Heart right ventricle (tissue), 16 donors: ENCODE measurements around the gene ZNF821. TPM values are rescaled to one million over a fixed set of nuclear protein-coding genes. Genes with fewer than 3 reads are reported as not detected.

Experiments
- ATAC-seq, 8 donors: fragments of 200-7000 bp; cut with Tn5 transposase; one replicate each; pipeline ENCODE4 v1.9.1; 2020; ENCODE audit warnings: mild to moderate bottlenecking in 8 of 8, moderate library complexity in 8 of 8, moderate number of reproducible peaks in 1 of 8
- DNase-seq, 2 donors: peaks; one replicate each; pipeline ENCODE4 v3.0.0-alpha.2; 2020
- H3K27ac ChIP-seq, 10 donors: fragments of 200-600 bp; sonication (generic) in 2 of 10; one replicate each; pipeline versions ENCODE4 v1.5.0 to v1.8.0; 2020 to 2022; ENCODE audit warnings: mild to moderate bottlenecking in 3 of 10
- H3K27me3 ChIP-seq, 7 donors: fragments of 200-600 bp; one replicate each; pipeline ENCODE4 v1.8.0; 2021 to 2022; ENCODE audit warnings: mild to moderate bottlenecking in 2 of 7
- H3K36me3 ChIP-seq, 9 donors: fragments of 200-600 bp; sonication (generic) in 1 of 9; one replicate each; pipeline versions ENCODE4 v1.5.0 to v1.8.0; 2020 to 2022; ENCODE audit warnings: mild to moderate bottlenecking in 2 of 9
- H3K4me1 ChIP-seq, 9 donors: fragments of 200-600 bp; sonication (generic) in 1 of 9; one replicate each; pipeline versions ENCODE4 v1.5.0 to v1.8.0; 2020 to 2022; ENCODE audit warnings: mild to moderate bottlenecking in 4 of 9
- H3K4me3 ChIP-seq, 10 donors: fragments of 200-600 bp; sonication (generic) in 2 of 10; one replicate each; pipeline versions ENCODE4 v1.5.0 to v1.8.0; 2020 to 2022; ENCODE audit warnings: mild to moderate bottlenecking in 7 of 10, moderate library complexity in 2 of 10
- H3K9me3 ChIP-seq, 11 donors: fragments of 200-600 bp in 10 of 11; sonication (generic) in 2 of 11; one replicate each; pipeline versions ENCODE4 v1.5.0 to v1.8.0; 2013 to 2022; ENCODE audit warnings: mild to moderate bottlenecking in 2 of 11, control low read depth in 1 of 11, moderate library complexity in 1 of 11
- CTCF ChIP-seq, 9 donors: fragments of 200-600 bp; sonication (generic) in 2 of 9; IDR thresholded peaks; one replicate each; pipeline versions ENCODE4 v1.5.0 to v1.8.0; 2021 to 2022; ENCODE audit warnings: antibody characterized with exemption in 9 of 9, mild to moderate bottlenecking in 5 of 9, moderate library complexity in 1 of 9
- WGBS, 2 donors: extraction: QIAGEN DNeasy Blood & Tissue Kit; methylation state at CpG; one replicate each; pipeline ENCODE4 v1.1.7; 2013; ENCODE audit warnings: inconsistent platforms in 1 of 2; 5-methylcytosine and 5-hydroxymethylcytosine counted together
- intact Hi-C, 10 donors: fragments of 100-400 bp; cut with DNase I; formaldehyde crosslinking; loops; one replicate each; pipeline versions ENCODE4 v1.11.1 to v1.14.2; 2022
- polyA plus RNA-seq, 2 donors: library from polyadenylated mRNA; stranded (reverse); fragments of 200-250 nt; gene quantifications; one replicate each; pipeline ENCODE4 v1.2.3, GENCODE V29; 2013
- total RNA-seq, 10 donors: library from RNA; stranded (reverse); fragmentation: NEBNext Ultra II Directional in 3 of 10; extraction: Animal tissue kit (Norgen Biotek cat#: 25700) in 3 of 10; gene quantifications; one replicate each; pipeline versions ENCODE4 v1.2.1 to v1.2.4, GENCODE V29; 2021 to 2023
- donor health status: Arrhythmogenic right ventricular cardiomyopathy.
- donor health status: ischemic (EF 13 %, LVEDD 7.1; RV severe dilation, severe dysfunction).
- donor health status: healthy with polysubstance abuse.
- donor health status: DM: no; HTN: yes; CAD: no.
- donor health status: DM: no; HTN: no; CAD: no.
- donor health status: ischemic (EF 25% LVEDD 6.9; RV normal size, moderate dysfunction).
- donor health status: ischemic (EF 25% LVEDD 5.7; RV mildly dilated, moderate dysfunction).
- donor health status: healthy.
- donor health status: DM: yes; HTN: yes; CAD: no.
- donor health status: Ischemic cardiomyopathy.
- donor health status: ischemic (EF 35%, LVEDD 5.7; RV mildly dilated, moderate dysfunction).
- donor health status: nonischemic (EF 11% LVEDD 7.7; RV severe dilation, severe dysfunction).
- donor health status: DM: yes; HTN: yes; CAD: no.
- donor health status: PGD.
- donor health status: ischemic (EF 29% LVEDD 5.4; RV normal size, mild dysfunction).
- donor health status: nonischemic (EF 23%, LVEDD 6.1; RV moderate dilation, normal function).

Gene ZNF821
- total and polyA plus RNA-seq, 12 donors: 2.2 to 7.8 (median 3.6) TPM

GRCh38 chr16:71863995-71864394 is 20.0 kb downstream of the ZNF821 start:
- no peak for DNase-seq
- Histone ChIP-seq H3K4me1 (peaks cover 0 to 9% (median 0%) of the 10 kb centered on the region in 9 donors), H3K27ac (no peak overlapping the region), H3K4me3 (no peak overlapping the region), H3K9me3 (no peaks in the 10 kb centered on the region), H3K27me3 (no peaks in the 10 kb centered on the region), H3K36me3 (peaks cover 0 to 96% (median 22%) of the 10 kb centered on the region in 9 donors)
- intact Hi-C loops: no loop called here
- 95 to 99% methylated on average over 5 of the region's 5 CpGs for WGBS, 2 donors
- no peak for TF ChIP-seq CTCF (IDR thresholded peaks at IDR 0.05)
- ATAC-seq: no peak

- no peaks in the 10 kb centered on the region for H3K27me3 ChIP-seq
- no peak for DNase-seq
- ATAC-seq: peak in 1 of 8 donors; percentile 18
- peaks cover 0 to 96% (median 22%) of the 10 kb centered on the region in 9 donors for H3K36me3 ChIP-seq
- H3K9me3 ChIP-seq: no peaks in the 10 kb centered on the region
- H3K27ac ChIP-seq: peak overlapping the region in 6 of 10 donors; percentile 47 to 79 (median 76)
- peaks cover 0 to 48% (median 7%) of the 10 kb centered on the region in 9 donors for H3K4me1 ChIP-seq
- WGBS, 2 donors: 96 to 98% methylated on average over 32 of the region's 32 CpGs
- H3K4me3 ChIP-seq: no peak overlapping the region
- intact Hi-C loops: loop anchor here in 1 of 10 donors (10.0 kb wide), 1 partner anchor 1315 kb away; no protein-coding TSS in a partner anchor
- TF ChIP-seq CTCF (IDR thresholded peaks at IDR 0.05): no peak
Measured at GRCh38 chr16:71859762-71860521, 24.0 kb downstream of the ZNF821 start.

- H3K36me3 ChIP-seq: peaks cover 0 to 94% (median 17%) of the 10 kb centered on the region in 9 donors
- TF ChIP-seq CTCF (IDR thresholded peaks at IDR 0.05): no peak
- 90% methylated on average over 5 of the region's 5 CpGs for WGBS, 2 donors
- H3K4me3 ChIP-seq: no peak overlapping the region
- ATAC-seq: no peak
- no peaks in the 10 kb centered on the region for H3K27me3 ChIP-seq
- H3K27ac ChIP-seq: peak overlapping the region in 2 of 10 donors; percentile 36 to 79
- DNase-seq: no peak
- H3K4me1 ChIP-seq: peaks cover 0 to 68% (median 18%) of the 10 kb centered on the region in 9 donors
- no peaks in the 10 kb centered on the region for H3K9me3 ChIP-seq
- intact Hi-C loops: loop anchor here in 1 of 10 donors (10.0 kb wide), 1 partner anchor 1319 kb away; no protein-coding TSS in a partner anchor
Measured at GRCh38 chr16:71855937-71856662, 27.9 kb downstream of the ZNF821 start.

- Histone ChIP-seq H3K36me3 (peaks cover 0 to 94% (median 25%) of the 10 kb centered on the region in 9 donors), H3K4me1 (peaks cover 0 to 63% (median 18%) of the 10 kb centered on the region in 9 donors), H3K9me3 (no peaks in the 10 kb centered on the region), H3K27me3 (no peaks in the 10 kb centered on the region), H3K4me3 (no peak overlapping the region), H3K27ac (peak overlapping the region in 8 of 10 donors; percentile 24 to 79 (median 59))
- intact Hi-C loops: loop anchor here in 1 of 10 donors (10.0 kb wide), 1 partner anchor 1320 kb away; no protein-coding TSS in a partner anchor
- WGBS, 2 donors: 62 to 68% methylated on average over 4 of the region's 4 CpGs
- ATAC-seq (peak in 6 of 8 donors; percentile 46 to 68 (median 58)), DNase-seq (no peak)
- no peak for TF ChIP-seq CTCF (IDR thresholded peaks at IDR 0.05)
Measured at GRCh38 chr16:71854369-71854948, 29.5 kb downstream of the ZNF821 start.
